ENCODE measurements around the gene CTLA4. TPM values are rescaled to one million over a fixed set of nuclear protein-coding genes. Genes with fewer than 3 reads are reported as not detected.
"Not testable (repeated sequence)": the region's sequence is repeated elsewhere in the genome, so short reads cannot be mapped to it uniquely, and the experiment has no call there.

Gene CTLA4
- total RNA-seq, 1 experiment from 2014 or later, result not detected

DNA sequence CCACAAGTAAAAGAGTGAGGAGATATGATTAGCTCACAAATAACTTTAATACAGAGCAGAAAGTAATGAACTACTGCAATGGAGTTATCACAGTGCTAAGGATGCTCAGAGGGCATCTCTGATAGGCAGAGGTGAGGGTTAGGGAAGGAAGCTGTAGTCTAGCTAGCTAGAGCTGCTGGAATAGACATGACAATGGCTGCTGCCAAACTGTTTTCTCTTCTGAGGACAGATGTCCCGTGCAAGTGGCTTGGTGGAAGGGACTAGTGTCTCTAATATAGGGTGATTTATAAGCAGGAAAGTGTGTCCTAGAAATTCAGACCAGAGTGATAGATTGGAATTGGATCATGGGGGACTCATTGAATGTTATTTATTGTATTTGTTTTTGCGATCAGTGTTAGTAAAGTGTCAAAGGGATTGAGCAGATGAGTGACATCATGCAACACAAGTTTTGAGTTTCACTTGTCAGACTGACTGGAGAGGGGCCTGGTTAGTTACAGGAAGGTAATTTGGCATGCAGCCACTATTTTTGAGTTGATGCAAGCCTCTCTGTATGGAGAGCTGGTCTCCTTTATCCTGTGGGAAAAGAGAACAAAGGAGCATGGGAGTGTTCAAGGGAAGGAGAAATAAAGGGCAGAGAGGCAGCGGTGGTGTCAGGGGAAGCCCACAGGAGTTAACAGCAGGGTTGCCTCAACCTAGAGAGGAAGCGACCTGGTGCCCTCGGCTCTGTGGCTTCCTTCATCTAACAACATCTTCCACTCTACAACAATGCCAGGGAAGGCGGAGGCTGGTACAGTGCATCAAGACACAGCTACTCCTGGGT, 1.9 kb downstream of the CTLA4 start:
- no peak for DNase-seq (ENCODE audit: low read depth in 1 of 2, low spot score in 2 of 2)
- H3K4me3 ChIP-seq, result no peak overlapping the region
- H3K4me1 ChIP-seq (replicated peaks), result no peaks in the 10 kb centered on the region
- 0 out of 2 replicates have a peak, but pooled peaks cover 4% of the 10 kb centered on the region for H3K27me3 ChIP-seq (replicated peaks)
- no peak overlapping the region for H3K27ac ChIP-seq
- no peaks in the 10 kb centered on the region for H3K9me3 ChIP-seq (replicated peaks)
- no peaks in the 10 kb centered on the region for H3K36me3 ChIP-seq

DNA sequence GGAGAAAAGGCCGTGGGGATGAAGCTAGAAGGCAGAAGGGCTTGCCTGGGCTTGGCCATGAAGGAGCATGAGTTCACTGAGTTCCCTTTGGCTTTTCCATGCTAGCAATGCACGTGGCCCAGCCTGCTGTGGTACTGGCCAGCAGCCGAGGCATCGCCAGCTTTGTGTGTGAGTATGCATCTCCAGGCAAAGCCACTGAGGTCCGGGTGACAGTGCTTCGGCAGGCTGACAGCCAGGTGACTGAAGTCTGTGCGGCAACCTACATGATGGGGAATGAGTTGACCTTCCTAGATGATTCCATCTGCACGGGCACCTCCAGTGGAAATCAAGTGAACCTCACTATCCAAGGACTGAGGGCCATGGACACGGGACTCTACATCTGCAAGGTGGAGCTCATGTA, 2.9 kb downstream of the CTLA4 start:
- no peaks in the 10 kb centered on the region for H3K4me1 ChIP-seq (replicated peaks)
- no peak overlapping the region for H3K27ac ChIP-seq
- no peaks in the 10 kb centered on the region for H3K36me3 ChIP-seq
- H3K9me3 ChIP-seq (replicated peaks), result no peaks in the 10 kb centered on the region
- no peak for DNase-seq (ENCODE audit: low read depth in 1 of 2, low spot score in 2 of 2)
- no peak overlapping the region for H3K4me3 ChIP-seq
- H3K27me3 ChIP-seq (replicated peaks), result 0 out of 2 replicates have a peak, but pooled peaks cover 4% of the 10 kb centered on the region

DNA sequence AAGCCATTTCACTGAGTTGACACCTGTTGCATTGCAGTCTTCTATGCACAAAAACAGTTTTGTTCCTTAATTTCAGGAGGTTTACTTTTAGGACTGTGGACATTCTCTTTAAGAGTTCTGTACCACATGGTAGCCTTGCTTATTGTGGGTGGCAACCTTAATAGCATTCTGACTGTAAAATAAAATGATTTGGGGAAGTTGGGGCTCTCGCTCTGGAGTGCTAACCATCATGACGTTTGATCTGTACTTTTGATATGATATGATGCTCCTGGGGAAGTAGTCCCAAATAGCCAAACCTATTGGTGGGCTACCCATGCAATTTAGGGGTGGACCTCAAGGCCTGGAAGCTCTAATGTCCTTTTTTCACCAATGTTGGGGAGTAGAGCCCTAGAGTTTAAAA, 3.4 kb downstream of the CTLA4 start:
- no peaks in the 10 kb centered on the region for H3K9me3 ChIP-seq (replicated peaks)
- H3K36me3 ChIP-seq, result no peaks in the 10 kb centered on the region

DNA sequence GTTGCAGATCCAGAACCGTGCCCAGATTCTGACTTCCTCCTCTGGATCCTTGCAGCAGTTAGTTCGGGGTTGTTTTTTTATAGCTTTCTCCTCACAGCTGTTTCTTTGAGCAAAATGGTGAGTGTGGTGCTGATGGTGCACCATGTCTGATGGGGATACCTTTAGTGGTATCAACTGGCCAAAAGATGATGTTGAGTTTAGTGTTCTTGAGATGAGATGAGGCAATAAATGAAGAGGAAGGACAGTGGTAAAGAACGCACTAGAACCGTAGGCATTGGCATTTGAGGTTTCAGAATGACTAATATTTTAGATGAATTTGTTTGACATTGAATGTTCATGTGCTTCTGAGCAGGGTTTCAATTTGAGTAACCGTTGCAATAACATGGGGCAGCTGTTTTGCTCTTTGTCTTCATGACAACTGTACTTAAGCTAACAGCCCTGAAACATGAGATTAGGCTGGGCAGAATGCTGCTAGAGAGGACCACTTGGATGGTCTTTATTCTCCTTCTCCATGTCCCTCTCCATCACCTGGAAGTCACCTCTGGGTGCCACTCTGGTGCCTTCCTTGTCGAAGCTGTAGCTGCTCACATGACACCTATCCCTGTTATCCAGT, 3.9 kb downstream of the CTLA4 start:
- Histone ChIP-seq H3K4me3 (no peak overlapping the region), H3K4me1 (replicated peaks) (no peaks in the 10 kb centered on the region), H3K27ac (no peak overlapping the region), H3K9me3 (replicated peaks) (no peaks in the 10 kb centered on the region), H3K27me3 (replicated peaks) (0 out of 2 replicates have a peak, but pooled peaks cover 4% of the 10 kb centered on the region), H3K36me3 (no peaks in the 10 kb centered on the region)
- no peak for DNase-seq (ENCODE audit: low read depth in 1 of 2, low spot score in 2 of 2)

More for the DNA sequence above, 3.4 kb downstream of the CTLA4 start:
- Histone ChIP-seq H3K27me3 (replicated peaks) (0 out of 2 replicates have a peak, but pooled peaks cover 4% of the 10 kb centered on the region), H3K4me1 (replicated peaks) (no peaks in the 10 kb centered on the region), H3K27ac (no peak overlapping the region), H3K4me3 (no peak overlapping the region)
- no peak for DNase-seq (ENCODE audit: low read depth in 1 of 2, low spot score in 2 of 2)

DNA sequence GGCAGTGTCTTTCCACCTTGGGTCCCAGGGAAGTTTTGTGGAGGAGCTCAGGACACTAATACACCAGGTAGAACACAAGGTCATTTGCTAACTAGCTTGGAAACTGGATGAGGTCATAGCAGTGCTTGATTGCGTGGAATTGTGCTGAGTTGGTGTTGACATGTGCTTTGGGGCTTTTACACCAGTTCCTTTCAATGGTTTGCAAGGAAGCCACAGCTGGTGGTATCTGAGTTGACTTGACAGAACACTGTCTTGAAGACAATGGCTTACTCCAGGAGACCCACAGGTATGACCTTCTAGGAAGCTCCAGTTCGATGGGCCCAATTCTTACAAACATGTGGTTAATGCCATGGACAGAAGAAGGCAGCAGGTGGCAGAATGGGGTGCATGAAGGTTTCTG, 5.9 kb downstream of the CTLA4 start:
- no peaks in the 10 kb centered on the region for H3K27me3 ChIP-seq (replicated peaks)
- no peaks in the 10 kb centered on the region for H3K36me3 ChIP-seq
- no peaks in the 10 kb centered on the region for H3K4me1 ChIP-seq (replicated peaks)
- H3K4me3 ChIP-seq, result no peak overlapping the region
- DNase-seq (ENCODE audit: low read depth in 1 of 2, low spot score in 2 of 2), result no peak
- H3K27ac ChIP-seq, result no peak overlapping the region
- no peaks in the 10 kb centered on the region for H3K9me3 ChIP-seq (replicated peaks)

DNA sequence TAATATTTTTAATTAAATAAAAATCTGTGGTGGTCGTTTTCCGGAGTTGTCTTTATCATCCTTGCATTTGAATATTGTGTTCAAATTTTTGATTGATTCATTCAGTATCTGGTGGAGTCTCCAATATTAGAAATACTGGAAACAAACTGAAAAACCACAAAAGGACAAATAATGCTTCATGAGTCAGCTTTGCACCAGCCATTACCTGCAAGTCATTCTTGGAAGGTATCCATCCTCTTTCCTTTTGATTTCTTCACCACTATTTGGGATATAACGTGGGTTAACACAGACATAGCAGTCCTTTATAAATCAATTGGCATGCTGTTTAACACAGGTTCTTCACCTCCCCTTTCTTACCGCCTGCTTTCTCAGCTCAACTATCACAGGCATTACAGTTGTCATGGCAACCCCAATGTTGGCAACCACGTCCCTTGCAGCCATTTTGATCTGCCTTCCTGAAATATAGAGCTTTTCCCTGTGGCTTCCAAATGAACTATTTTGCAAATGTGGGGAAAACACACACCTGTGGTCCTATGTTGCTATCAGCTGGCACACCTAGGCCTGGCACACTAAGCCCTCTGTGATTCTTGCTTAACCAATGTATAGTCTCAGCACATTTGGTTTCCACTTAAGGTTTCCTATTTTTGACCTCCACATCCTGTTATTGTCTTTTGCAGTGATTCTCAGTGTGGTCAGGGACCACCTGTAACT, 6.5 kb downstream of the CTLA4 start:
- no peak for DNase-seq (ENCODE audit: low read depth in 1 of 2, low spot score in 2 of 2)
- H3K4me1 ChIP-seq (replicated peaks), result no peaks in the 10 kb centered on the region
- H3K27me3 ChIP-seq (replicated peaks), result no peaks in the 10 kb centered on the region
- H3K27ac ChIP-seq, result no peak overlapping the region
- H3K4me3 ChIP-seq, result no peak overlapping the region
- no peaks in the 10 kb centered on the region for H3K36me3 ChIP-seq
- H3K9me3 ChIP-seq (replicated peaks), result no peaks in the 10 kb centered on the region

DNA sequence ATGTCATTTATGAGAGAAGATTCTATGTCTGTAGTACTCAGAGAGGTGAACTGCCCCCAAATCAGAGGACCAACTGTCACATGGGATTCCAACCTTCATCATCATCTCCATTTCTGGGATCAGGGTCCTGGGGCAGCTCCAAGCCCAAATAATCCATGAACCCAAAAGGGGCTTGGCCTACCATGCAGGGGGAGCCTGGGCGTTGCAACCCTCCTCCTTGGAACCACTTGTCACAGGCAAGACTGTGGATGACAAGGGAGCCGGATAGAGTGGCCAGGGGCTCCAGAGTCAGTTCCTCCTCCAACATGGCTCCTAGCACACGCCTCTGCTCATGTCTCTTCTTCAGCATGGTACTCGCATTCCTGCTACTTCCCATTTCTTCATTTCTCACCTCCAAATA, 7.9 kb downstream of the CTLA4 start:
- Histone ChIP-seq H3K27me3 (replicated peaks) (no peaks in the 10 kb centered on the region), H3K27ac (no peak overlapping the region), H3K36me3 (no peaks in the 10 kb centered on the region), H3K4me3 (no peak overlapping the region), H3K9me3 (replicated peaks) (no peaks in the 10 kb centered on the region), H3K4me1 (replicated peaks) (no peaks in the 10 kb centered on the region)
- DNase-seq (ENCODE audit: low read depth in 1 of 2, low spot score in 2 of 2), result no peak

DNA sequence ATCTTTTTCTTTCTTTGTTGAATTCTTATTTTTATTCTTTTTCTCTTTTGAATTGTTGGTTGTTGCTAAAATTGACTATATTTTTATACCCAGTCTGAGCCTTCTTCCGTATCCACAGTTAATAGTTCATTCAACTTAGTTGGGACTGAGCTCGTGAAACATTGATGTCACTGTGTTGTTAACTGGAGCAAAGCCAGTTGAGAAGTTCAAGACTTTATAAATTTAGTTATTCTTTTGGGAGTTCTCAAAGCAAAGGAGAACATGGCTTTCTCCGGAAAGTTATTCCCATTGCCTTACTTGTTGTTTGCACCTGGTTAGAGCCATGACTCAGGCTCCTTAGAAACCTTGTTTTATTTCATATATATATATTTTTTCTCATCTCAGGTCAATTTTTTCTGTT, 8.8 kb downstream of the CTLA4 start:
- no peaks in the 10 kb centered on the region for H3K9me3 ChIP-seq (replicated peaks)
- no peak for DNase-seq (ENCODE audit: low read depth in 1 of 2, low spot score in 2 of 2)
- H3K27ac ChIP-seq, result no peak overlapping the region
- no peaks in the 10 kb centered on the region for H3K36me3 ChIP-seq
- no peaks in the 10 kb centered on the region for H3K4me1 ChIP-seq (replicated peaks)
- H3K4me3 ChIP-seq, result no peak overlapping the region
- H3K27me3 ChIP-seq (replicated peaks), result no peaks in the 10 kb centered on the region

DNA sequence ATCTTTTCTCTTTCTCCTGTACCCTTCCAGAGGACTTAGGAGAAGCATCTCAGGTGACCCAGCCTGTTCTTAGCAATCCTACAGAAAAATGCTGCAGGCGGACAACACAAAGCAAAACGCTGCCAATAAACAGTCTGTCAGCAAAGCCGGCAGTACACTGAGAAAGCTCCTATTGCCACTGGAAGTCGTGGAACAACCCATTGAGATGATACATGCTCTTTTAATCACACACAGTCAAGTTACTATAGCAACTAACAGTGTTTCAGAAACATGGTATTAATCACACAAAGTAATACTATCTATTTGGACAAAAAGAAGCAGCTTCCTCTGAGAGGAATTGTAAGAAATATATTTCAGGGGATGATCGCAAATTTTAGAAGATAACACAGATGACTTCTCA, 10.5 kb downstream of the CTLA4 start:
- no peak overlapping the region for H3K27ac ChIP-seq
- no peaks in the 10 kb centered on the region for H3K27me3 ChIP-seq (replicated peaks)
- H3K9me3 ChIP-seq (replicated peaks), result no peaks in the 10 kb centered on the region
- no peak for DNase-seq (ENCODE audit: low read depth in 1 of 2, low spot score in 2 of 2)
- no peaks in the 10 kb centered on the region for H3K4me1 ChIP-seq (replicated peaks)
- H3K36me3 ChIP-seq, result no peaks in the 10 kb centered on the region
- no peak overlapping the region for H3K4me3 ChIP-seq

DNA sequence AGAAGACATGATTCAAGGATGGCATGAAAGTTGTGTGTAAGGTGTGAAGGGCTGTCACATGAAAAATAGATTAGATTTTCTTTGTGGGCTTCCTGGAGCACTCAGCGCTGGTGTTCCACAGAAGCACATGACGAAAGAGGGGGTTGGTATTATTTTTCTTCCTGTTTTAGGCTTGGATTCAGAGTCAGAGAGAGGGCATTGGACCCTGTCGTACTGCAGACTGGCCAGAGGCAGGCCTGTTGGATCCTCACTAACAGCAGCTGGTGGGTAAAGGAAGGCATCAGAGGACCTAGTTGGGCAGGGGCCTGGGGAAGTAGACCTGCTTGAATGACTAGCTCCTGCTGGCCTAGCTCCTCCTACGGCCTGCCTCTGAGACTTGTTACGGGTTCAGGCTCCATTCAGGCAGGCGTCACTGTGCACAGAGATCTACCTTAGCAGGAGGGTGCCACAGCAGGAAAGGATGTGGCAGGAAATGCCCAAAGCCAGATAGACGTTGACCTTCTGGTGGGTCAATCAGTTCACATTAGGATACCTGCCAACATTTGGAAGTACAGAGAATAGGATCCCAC, 13.1 kb downstream of the CTLA4 start:
- DNase-seq (ENCODE audit: low read depth in 1 of 2, low spot score in 2 of 2), result no peak
- no peaks in the 10 kb centered on the region for H3K9me3 ChIP-seq (replicated peaks)
- H3K4me3 ChIP-seq, result no peak overlapping the region
- H3K36me3 ChIP-seq, result no peaks in the 10 kb centered on the region
- H3K4me1 ChIP-seq (replicated peaks), result no peaks in the 10 kb centered on the region
- H3K27ac ChIP-seq, result no peak overlapping the region
- H3K27me3 ChIP-seq (replicated peaks), result no peaks in the 10 kb centered on the region

DNA sequence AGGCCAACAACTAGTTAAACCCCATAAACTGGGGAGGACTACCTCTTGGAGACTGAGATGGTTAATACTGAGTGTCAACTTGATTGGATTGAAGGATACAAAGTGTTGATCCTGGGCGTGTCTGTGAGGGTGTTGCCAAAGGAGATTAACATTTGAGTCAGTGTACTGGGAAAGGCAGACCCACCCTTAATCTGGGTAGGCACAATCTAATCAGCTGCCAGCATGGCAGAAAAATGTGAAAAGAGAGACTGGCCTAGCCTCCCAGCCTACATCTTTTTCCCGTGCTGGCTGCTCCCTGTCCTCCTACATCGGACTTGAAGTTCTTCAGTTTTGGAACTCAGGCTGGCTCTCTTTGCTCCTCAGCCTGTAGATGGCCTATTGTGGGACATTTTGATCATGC, 13.6 kb downstream of the CTLA4 start:
- H3K4me3 ChIP-seq; H3K27me3 ChIP-seq (replicated peaks); DNase-seq (ENCODE audit: low read depth in 1 of 2, low spot score in 2 of 2); H3K4me1 ChIP-seq (replicated peaks); H3K9me3 ChIP-seq (replicated peaks); H3K36me3 ChIP-seq; H3K27ac ChIP-seq: not testable (repeated sequence)

DNA sequence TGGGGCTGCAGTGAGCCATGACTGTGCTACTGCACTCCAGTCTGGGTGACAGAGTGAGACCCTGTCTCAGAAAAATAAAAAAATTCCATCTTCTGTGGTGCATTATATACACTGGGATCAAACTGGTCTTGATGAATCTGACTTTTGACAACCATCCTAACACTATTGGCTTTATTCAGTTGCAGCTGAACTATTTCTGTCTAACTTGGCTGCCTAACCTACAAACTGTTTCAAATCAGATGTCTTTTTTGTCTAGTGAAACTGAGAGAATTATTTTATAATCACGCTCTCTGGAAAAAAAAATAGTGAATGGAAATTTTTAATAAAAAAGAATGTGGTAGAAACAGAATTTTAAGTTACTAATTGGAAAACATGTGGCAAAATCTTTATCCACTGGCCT, 15.0 kb downstream of the CTLA4 start:
- no peak overlapping the region for H3K27ac ChIP-seq
- H3K4me1 ChIP-seq (replicated peaks), result no peaks in the 10 kb centered on the region
- no peaks in the 10 kb centered on the region for H3K27me3 ChIP-seq (replicated peaks)
- H3K9me3 ChIP-seq (replicated peaks), result no peaks in the 10 kb centered on the region
- H3K4me3 ChIP-seq, result no peak overlapping the region
- no peaks in the 10 kb centered on the region for H3K36me3 ChIP-seq
- DNase-seq (ENCODE audit: low read depth in 1 of 2, low spot score in 2 of 2), result no peak

DNA sequence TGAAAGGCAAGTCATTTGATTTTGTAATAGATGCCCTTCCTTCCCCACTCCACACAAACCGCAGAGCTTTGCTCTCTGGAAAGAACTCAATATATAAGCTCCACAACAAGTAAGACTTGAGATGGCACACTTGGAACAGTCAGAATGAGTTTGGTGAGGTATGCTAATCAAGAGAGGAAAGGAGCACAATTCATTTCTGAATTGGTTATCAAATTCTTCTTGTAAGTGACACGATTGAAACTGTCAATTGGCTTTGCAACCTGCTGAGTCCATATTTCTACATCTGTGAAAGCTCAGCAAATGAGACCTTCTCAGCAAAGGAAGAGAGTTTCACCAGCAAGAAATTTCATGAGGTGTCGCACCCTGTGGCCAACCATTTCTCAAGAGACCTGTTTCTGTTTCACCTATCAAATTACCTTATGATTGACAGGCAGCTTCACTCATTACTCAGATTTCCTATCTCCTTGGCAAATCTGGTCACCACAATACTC, 19.1 kb downstream of the CTLA4 start:
- H3K4me1 ChIP-seq (replicated peaks), result no peaks in the 10 kb centered on the region
- no peaks in the 10 kb centered on the region for H3K9me3 ChIP-seq (replicated peaks)
- no peaks in the 10 kb centered on the region for H3K27me3 ChIP-seq (replicated peaks)
- no peaks in the 10 kb centered on the region for H3K36me3 ChIP-seq
- no peak for DNase-seq (ENCODE audit: low read depth in 1 of 2, low spot score in 2 of 2)
- no peak overlapping the region for H3K27ac ChIP-seq
- H3K4me3 ChIP-seq, result no peak overlapping the region

DNA sequence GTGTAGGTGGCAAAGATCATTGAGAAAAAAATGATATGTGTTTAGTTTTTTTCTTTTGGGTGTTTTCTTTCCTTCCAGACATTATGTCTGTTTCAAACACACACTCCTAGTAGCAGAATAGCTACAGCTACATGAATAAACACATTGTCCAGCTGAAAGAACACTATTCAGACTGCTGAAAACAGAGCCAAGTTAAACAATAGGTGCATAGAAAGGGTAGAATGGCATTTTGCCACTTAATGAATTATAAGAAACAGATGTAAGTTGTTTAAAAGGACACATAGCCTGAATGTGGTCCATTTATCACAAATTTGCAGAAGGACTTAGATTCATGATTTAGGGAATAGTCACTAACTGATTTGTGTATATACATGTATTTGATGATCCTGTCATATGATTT, 20.1 kb downstream of the CTLA4 start:
- H3K9me3 ChIP-seq (replicated peaks), result no peaks in the 10 kb centered on the region
- DNase-seq (ENCODE audit: low read depth in 1 of 2, low spot score in 2 of 2), result no peak
- H3K36me3 ChIP-seq, result no peaks in the 10 kb centered on the region
- H3K27ac ChIP-seq, result no peak overlapping the region
- H3K4me1 ChIP-seq (replicated peaks), result no peaks in the 10 kb centered on the region
- no peak overlapping the region for H3K4me3 ChIP-seq
- no peaks in the 10 kb centered on the region for H3K27me3 ChIP-seq (replicated peaks)

Data from SJSA1 (cell line).